Measurements from ENCODE around the gene CCR8. TPM values are rescaled to one million over a fixed set of nuclear protein-coding genes. Genes with fewer than 3 reads are reported as not detected.

Gene CCR8
- total RNA-seq, 4 donors from 2014 or later, result not detected

DNA sequence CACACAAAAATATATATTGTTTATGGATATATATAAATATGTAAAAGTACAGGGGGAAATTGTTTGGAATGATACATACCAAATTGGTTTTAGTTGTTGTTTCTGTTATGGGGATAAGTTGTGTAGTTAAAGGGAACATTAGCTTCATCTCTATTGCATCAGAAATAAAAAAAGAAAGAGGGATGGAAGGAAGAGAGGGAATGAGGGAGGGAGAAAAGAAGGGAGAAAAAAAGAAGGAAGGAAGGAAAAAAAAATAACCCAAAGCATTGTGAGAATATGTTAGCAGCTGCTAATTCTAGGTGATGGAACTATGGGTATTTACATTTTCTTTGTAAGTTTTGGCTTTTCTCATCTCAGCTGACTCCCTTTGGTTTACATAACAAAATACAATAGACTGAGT lies 1.3 kb downstream of the CCR8 start:
- DNase-seq, result no peak
- no peak overlapping the region for H3K4me3 ChIP-seq
- no peaks in the 10 kb centered on the region for H3K4me1 ChIP-seq
- no peaks in the 10 kb centered on the region for H3K36me3 ChIP-seq
- TF ChIP-seq, protein P1, sequence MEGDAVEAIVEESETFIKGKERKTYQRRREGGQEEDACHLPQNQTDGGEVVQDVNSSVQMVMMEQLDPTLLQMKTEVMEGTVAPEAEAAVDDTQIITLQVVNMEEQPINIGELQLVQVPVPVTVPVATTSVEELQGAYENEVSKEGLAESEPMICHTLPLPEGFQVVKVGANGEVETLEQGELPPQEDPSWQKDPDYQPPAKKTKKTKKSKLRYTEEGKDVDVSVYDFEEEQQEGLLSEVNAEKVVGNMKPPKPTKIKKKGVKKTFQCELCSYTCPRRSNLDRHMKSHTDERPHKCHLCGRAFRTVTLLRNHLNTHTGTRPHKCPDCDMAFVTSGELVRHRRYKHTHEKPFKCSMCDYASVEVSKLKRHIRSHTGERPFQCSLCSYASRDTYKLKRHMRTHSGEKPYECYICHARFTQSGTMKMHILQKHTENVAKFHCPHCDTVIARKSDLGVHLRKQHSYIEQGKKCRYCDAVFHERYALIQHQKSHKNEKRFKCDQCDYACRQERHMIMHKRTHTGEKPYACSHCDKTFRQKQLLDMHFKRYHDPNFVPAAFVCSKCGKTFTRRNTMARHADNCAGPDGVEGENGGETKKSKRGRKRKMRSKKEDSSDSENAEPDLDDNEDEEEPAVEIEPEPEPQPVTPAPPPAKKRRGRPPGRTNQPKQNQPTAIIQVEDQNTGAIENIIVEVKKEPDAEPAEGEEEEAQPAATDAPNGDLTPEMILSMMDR (IDR thresholded peaks at IDR 0.05), result no peak
- no peak for TF ChIP-seq POLR2A (IDR thresholded peaks at IDR 0.05)
- H3K27ac ChIP-seq, result no peak overlapping the region
- no peaks in the 10 kb centered on the region for H3K27me3 ChIP-seq
- no peaks in the 10 kb centered on the region for H3K9me3 ChIP-seq

DNA sequence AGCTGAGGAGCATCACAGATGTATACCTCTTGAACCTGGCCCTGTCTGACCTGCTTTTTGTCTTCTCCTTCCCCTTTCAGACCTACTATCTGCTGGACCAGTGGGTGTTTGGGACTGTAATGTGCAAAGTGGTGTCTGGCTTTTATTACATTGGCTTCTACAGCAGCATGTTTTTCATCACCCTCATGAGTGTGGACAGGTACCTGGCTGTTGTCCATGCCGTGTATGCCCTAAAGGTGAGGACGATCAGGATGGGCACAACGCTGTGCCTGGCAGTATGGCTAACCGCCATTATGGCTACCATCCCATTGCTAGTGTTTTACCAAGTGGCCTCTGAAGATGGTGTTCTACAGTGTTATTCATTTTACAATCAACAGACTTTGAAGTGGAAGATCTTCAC lies 3.0 kb downstream of the CCR8 start:
- DNase-seq, result no peak
- no peak overlapping the region for H3K27ac ChIP-seq
- no peak for TF ChIP-seq POLR2A (IDR thresholded peaks at IDR 0.05)
- TF ChIP-seq, protein P1 (IDR thresholded peaks at IDR 0.05), result no peak
- no peaks in the 10 kb centered on the region for H3K27me3 ChIP-seq
- H3K36me3 ChIP-seq, result no peaks in the 10 kb centered on the region
- no peak overlapping the region for H3K4me3 ChIP-seq
- H3K9me3 ChIP-seq, result no peaks in the 10 kb centered on the region
- no peaks in the 10 kb centered on the region for H3K4me1 ChIP-seq

DNA sequence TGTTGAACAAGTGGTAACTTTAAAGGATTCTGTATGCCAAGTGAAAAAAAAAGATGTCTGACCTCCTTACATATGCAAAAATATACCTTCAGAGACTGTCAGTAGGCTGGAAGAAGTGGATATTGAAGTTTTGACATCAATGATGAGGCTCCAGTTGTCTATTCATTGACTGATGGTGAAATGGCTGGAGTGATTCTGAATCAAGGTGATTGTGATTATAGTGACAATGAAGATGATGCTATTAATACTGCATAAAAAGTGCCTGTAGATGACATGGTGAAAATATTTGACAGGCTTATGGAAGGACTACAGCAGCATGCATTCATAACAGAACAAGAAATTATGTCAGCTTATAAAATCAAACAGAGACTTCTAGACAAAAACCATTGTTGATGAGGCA lies 4.1 kb downstream of the CCR8 start:
- Histone ChIP-seq H3K27ac (no peak overlapping the region), H3K27me3 (no peaks in the 10 kb centered on the region), H3K4me1 (no peaks in the 10 kb centered on the region), H3K36me3 (no peaks in the 10 kb centered on the region), H3K9me3 (no peaks in the 10 kb centered on the region), H3K4me3 (no peak overlapping the region)
- no peak for DNase-seq
- no peak for TF ChIP-seq POLR2A (IDR thresholded peaks at IDR 0.05)
- TF ChIP-seq, protein P1 (IDR thresholded peaks at IDR 0.05), result no peak

DNA sequence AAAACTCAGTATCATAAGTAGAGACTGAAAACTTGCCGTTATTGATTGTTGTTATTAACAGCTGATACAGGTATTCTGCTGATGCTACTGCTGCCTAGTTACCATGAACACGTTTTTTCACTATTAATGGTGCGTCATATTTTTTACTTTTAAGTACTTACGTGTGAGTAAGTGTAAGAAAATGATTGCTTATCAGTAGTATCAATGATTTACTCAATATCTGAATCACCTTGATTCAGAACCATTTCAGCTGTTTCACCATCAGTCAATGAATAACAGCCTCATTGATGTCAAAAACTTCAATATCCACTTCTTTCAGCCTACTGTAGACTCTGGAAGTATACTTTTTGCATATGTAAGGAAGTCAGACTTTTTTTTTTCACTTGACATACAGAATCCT lies 4.7 kb downstream of the CCR8 start:
- H3K27ac ChIP-seq, result no peak overlapping the region
- no peaks in the 10 kb centered on the region for H3K27me3 ChIP-seq
- no peaks in the 10 kb centered on the region for H3K9me3 ChIP-seq
- H3K4me1 ChIP-seq, result no peaks in the 10 kb centered on the region
- no peak for DNase-seq
- H3K36me3 ChIP-seq, result no peaks in the 10 kb centered on the region
- TF ChIP-seq, protein P1 (IDR thresholded peaks at IDR 0.05), result no peak
- TF ChIP-seq POLR2A (IDR thresholded peaks at IDR 0.05), result no peak
- no peak overlapping the region for H3K4me3 ChIP-seq

DNA sequence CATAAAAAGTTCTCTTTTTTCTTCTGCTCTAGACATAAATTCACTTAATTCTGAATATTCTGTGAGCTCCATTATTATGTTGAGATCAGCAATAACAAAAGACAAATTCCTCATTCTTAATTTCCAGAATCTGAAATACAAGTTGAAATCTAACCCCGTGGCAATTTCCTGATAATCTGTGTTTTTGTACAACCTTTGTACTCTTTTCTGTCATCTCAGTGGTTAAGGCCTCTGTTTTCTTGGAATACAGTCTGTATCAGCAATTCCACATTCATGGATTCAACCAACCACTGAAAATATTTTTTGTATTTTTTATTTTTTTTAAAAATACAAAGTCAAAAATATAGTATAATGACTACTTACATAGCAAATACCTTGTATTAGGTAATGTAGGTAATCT lies 8.7 kb downstream of the CCR8 start:
- Histone ChIP-seq H3K4me1 (no peaks in the 10 kb centered on the region), H3K27me3 (no peaks in the 10 kb centered on the region), H3K4me3 (no peak overlapping the region), H3K36me3 (no peaks in the 10 kb centered on the region), H3K9me3 (no peaks in the 10 kb centered on the region), H3K27ac (no peak overlapping the region)
- DNase-seq, result no peak
- TF ChIP-seq, protein P1 (IDR thresholded peaks at IDR 0.05), result no peak
- TF ChIP-seq POLR2A (IDR thresholded peaks at IDR 0.05), result no peak

DNA sequence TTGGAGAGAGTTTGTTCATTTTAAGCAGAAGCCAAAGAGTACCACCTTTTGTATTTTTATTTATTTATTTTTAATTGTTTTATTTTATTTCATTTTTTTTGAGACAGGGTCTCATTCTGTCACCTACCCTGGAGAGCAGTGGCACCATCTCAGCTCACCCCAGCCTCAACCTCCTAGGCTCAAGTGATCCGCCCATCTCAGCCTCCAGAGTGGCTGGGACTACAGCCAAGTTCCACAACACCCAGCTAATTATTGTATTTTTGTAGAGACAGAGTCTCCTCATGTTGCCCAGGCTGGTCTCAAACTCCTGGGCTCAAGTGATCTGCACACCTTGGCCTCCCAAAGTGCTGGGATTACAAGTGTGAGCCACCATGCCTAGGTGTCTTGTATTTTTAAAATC lies 9.6 kb downstream of the CCR8 start:
- H3K4me3 ChIP-seq, result no peak overlapping the region
- TF ChIP-seq, protein P1 (IDR thresholded peaks at IDR 0.05), result no peak
- no peak for TF ChIP-seq POLR2A (IDR thresholded peaks at IDR 0.05)
- no peak overlapping the region for H3K27ac ChIP-seq
- H3K36me3 ChIP-seq, result no peaks in the 10 kb centered on the region
- no peaks in the 10 kb centered on the region for H3K27me3 ChIP-seq
- H3K4me1 ChIP-seq, result no peaks in the 10 kb centered on the region
- no peak for DNase-seq
- no peaks in the 10 kb centered on the region for H3K9me3 ChIP-seq

All from Peyer's patch (tissue), 4 donors.